Stimulated activated CD8-positive, alpha-beta memory T cell treated with anti-CD3 and anti-CD28 coated beads, Interleukin-4, amount 100 ng/mL, for 4 hours (primary cell): ENCODE results near the gene CDK16.
"Not testable (repeated sequence)": the region's sequence is repeated elsewhere in the genome, so short reads cannot be mapped to it uniquely, and the experiment has no call there.

Source experiments
- DNase-seq, 2 donors: peaks; one replicate each; pipeline ENCODE4 v3.0.0-alpha.2; 2020; ENCODE audit warnings: low read depth in 2 of 2, low spot score in 1 of 2

CDK16 gene

GRCh38 chrX:47247206-47247998 is 28.9 kb downstream of the CDK16 start:
- no peak for DNase-seq

GRCh38 chrX:47247999-47248320 is 29.5 kb downstream of the CDK16 start:
- DNase-seq: no peak

GRCh38 chrX:47248576-47248975 is 30.1 kb downstream of the CDK16 start:
- no peak for DNase-seq

- DNase-seq: no peak
Observed at GRCh38 chrX:47250017-47250347, 31.5 kb downstream of the CDK16 start.

- DNase-seq: not testable (repeated sequence)
Observed at GRCh38 chrX:47257620-47258019, 39.1 kb downstream of the CDK16 start.

- DNase-seq: no peak
Observed at GRCh38 chrX:47264483-47265173, 46.1 kb downstream of the CDK16 start.

- DNase-seq: no peak
Observed at GRCh38 chrX:47266643-47267042, 48.2 kb downstream of the CDK16 start.

GRCh38 chrX:47272013-47272408 is 53.5 kb downstream of the CDK16 start:
- DNase-seq: no peak

GRCh38 chrX:47273011-47273730 is 54.7 kb downstream of the CDK16 start:
- no peak for DNase-seq

- no peak for DNase-seq
Observed at GRCh38 chrX:47278691-47279090, 60.2 kb downstream of the CDK16 start.
